ENCODE data around the gene MAGI2.

Gene MAGI2

GRCh38 chr7:78535655-78536054 is 917.8 kb downstream of the MAGI2 start:
- in situ Hi-C loops (cut with MboI; ENCODE audit: low sequenced_read_pairs, unreplicated experiment), result no loop called here
- TF ChIP-seq CTCF (IDR thresholded peaks at IDR 0.05; ENCODE audit: borderline replicate concordance, control extremely low read depth, extremely low read depth, insufficient read depth, missing control alignments), result no peak
- DNase-seq (ENCODE audit: low spot score), result no peak

- TF ChIP-seq CTCF (IDR thresholded peaks at IDR 0.05; ENCODE audit: borderline replicate concordance, control extremely low read depth, extremely low read depth, insufficient read depth, missing control alignments), result no peak
- in situ Hi-C loops (cut with MboI; ENCODE audit: low sequenced_read_pairs, unreplicated experiment), result no loop called here
These were observed 923.1 kb downstream of the MAGI2 start for GRCh38 chr7:78530351-78530750.

DNA sequence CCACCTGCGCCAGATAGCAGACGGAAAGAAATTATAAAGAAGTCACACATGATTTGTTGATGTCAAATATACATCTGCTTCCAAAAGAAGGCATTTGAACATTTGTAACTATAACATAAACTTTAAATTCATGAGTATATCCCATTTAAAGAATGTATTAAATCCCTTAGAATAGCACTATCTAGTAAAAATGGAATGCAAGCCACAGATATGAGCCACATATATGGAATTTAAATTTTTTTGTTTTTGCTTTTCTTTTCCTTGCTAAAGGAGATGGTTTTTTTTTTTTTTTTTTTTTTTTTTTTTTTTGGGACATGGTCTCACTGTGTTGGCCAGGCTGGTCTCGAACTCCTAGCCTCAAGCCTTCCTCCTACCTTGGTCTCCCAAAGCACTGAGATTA is 924.1 kb downstream of the MAGI2 start:
- in situ Hi-C loops (cut with MboI; ENCODE audit: low sequenced_read_pairs, unreplicated experiment), result no loop called here
- no peak for DNase-seq (ENCODE audit: low spot score)
- TF ChIP-seq CTCF (IDR thresholded peaks at IDR 0.05; ENCODE audit: borderline replicate concordance, control extremely low read depth, extremely low read depth, insufficient read depth, missing control alignments), result no peak

More at GRCh38 chr7:78530351-78530750, 923.1 kb downstream of the MAGI2 start:
- DNase-seq (ENCODE audit: low spot score), result no peak

- in situ Hi-C loops (cut with MboI; ENCODE audit: low sequenced_read_pairs, unreplicated experiment), result no loop called here
These were observed 924.5 kb downstream of the MAGI2 start for GRCh38 chr7:78528964-78529363.

DNA sequence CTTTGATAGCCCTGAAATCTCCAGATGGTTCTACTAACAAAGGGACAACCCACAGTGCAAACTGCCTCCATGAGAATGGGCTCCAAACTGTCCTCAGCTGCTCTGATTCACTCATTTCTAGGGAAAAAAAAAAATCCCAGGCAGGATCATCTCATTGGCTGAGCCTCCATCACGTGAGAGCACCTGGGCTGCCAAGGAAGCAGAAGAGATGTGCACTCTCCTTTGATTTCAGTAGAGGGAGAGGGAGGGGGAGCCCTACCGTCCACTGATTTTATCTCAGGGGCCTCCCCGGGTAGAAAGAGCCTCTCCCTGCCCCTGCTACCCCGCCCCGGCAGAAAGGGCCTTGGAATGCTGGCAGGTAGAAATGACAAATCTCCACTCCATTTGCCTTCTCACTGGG is 929.5 kb downstream of the MAGI2 start:
- no peak for DNase-seq (ENCODE audit: low spot score)
- in situ Hi-C loops (cut with MboI; ENCODE audit: low sequenced_read_pairs, unreplicated experiment), result no loop called here
- TF ChIP-seq CTCF (IDR thresholded peaks at IDR 0.05; ENCODE audit: borderline replicate concordance, control extremely low read depth, extremely low read depth, insufficient read depth, missing control alignments), result no peak

More at GRCh38 chr7:78528964-78529363, 924.5 kb downstream of the MAGI2 start:
- DNase-seq (ENCODE audit: low spot score), result no peak
- no peak for TF ChIP-seq CTCF (IDR thresholded peaks at IDR 0.05; ENCODE audit: borderline replicate concordance, control extremely low read depth, extremely low read depth, insufficient read depth, missing control alignments)

- no peak for DNase-seq (ENCODE audit: low spot score)
- no peak for TF ChIP-seq CTCF (IDR thresholded peaks at IDR 0.05; ENCODE audit: borderline replicate concordance, control extremely low read depth, extremely low read depth, insufficient read depth, missing control alignments)
- in situ Hi-C loops (cut with MboI; ENCODE audit: low sequenced_read_pairs, unreplicated experiment), result no loop called here
These were observed 931.5 kb downstream of the MAGI2 start for GRCh38 chr7:78521961-78522360.

DNA sequence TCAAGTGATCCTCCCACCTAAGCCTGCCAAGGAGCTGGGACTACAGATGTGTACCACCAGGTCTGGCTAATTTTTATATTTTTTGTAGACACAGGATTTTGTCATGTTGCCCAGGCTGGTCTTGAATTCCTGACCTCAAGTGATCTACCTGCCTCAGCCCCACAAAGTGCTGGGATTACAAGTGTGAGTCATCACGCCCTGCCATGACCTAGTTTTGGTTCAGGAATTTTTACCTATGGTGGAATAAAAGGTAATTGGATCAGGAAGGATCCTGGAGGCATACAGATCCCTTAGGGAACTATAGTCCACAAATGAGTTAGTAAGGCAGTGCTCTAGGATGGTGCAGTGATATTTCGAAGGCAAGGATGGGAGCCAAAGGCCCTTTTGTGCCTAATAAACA is 937.0 kb downstream of the MAGI2 start:
- in situ Hi-C loops (cut with MboI; ENCODE audit: low sequenced_read_pairs, unreplicated experiment), result no loop called here
- TF ChIP-seq CTCF (IDR thresholded peaks at IDR 0.05; ENCODE audit: borderline replicate concordance, control extremely low read depth, extremely low read depth, insufficient read depth, missing control alignments), result no peak
- DNase-seq (ENCODE audit: low spot score), result no peak

Measured in GM13976 (cell line).